Panc1 (cell line): ENCODE measurements around the gene RNF186. TPM values are rescaled to one million over a fixed set of nuclear protein-coding genes. Genes with fewer than 3 reads are reported as not detected.

ENCODE experiments used
- ATAC-seq: fragments of 200-7000 bp; cut with Tn5 transposase; 2 replicates; pipeline ENCODE4 v1.9.1; 2020; ENCODE audit warnings: mild to moderate bottlenecking, moderate library complexity
- Bru-seq: library from RNA; stranded (reverse); fragments of 400-500 nt; gene quantifications from one replicate; lab custom pipeline; 2021; lab: Mats Ljungman, UMichigan
- BruChase-seq, 2 experiments: library from RNA; stranded (reverse); fragments of 400-500 nt; gene quantifications; one replicate each; lab custom pipeline; 2021; lab: Mats Ljungman, UMichigan
- BruUV-seq: library from RNA; stranded (reverse); fragments of 400-500 nt; replicated peaks from 2 replicates; lab custom pipeline; 2021; lab: Mats Ljungman, UMichigan
- CTCF ChIA-PET: fragments of 300-600 bp; sonication (Branson Sonifier 250); formaldehyde crosslinking; loops from one replicate; lab custom pipeline; 2022; ENCODE audit warnings: antibody characterized with exemption; lab: Charles Lee
- POLR2A ChIA-PET: fragments of 300-600 bp; sonication (Branson Sonifier 250); formaldehyde crosslinking; loops from one replicate; lab custom pipeline; 2022; ENCODE audit warnings: antibody characterized with exemption; lab: Charles Lee
- DNase-seq: peaks from one replicate; pipeline ENCODE4 v3.0.0-alpha.2; 2010; ENCODE audit warnings: low read depth, low spot score
- H3K27ac ChIP-seq: 2 replicates; pipeline ENCODE4 v1.5.1; 2011; ENCODE audit warnings: mild to moderate bottlenecking, low read length, inconsistent platforms
- H3K27me3 ChIP-seq: fragments of 200-500 bp; sonication (Bioruptor generic); 2 replicates; pipeline ENCODE4 v1.6.0; 2014; ENCODE audit warnings: low read length, inconsistent platforms; ENCODE audit not compliant: control insufficient read depth, insufficient read depth
- H3K36me3 ChIP-seq: fragments of 200-500 bp; sonication (Bioruptor generic); 2 replicates; pipeline ENCODE4 v1.5.1; 2014; ENCODE audit warnings: inconsistent platforms, mild to moderate bottlenecking, low read length, moderate library complexity; ENCODE audit not compliant: control insufficient read depth, insufficient read depth
- H3K4me1 ChIP-seq: 2 replicates; pipeline ENCODE4 v1.5.1; 2011; ENCODE audit warnings: inconsistent platforms, mild to moderate bottlenecking, low read length, moderate library complexity; ENCODE audit not compliant: control insufficient read depth, insufficient read depth
- H3K4me3 ChIP-seq, 2 experiments: 2 replicates each; pipeline ENCODE4 v1.5.1; 2011 to 2012; ENCODE audit warnings: low read depth in 2 of 2, low read length in 2 of 2, mild to moderate bottlenecking in 2 of 2, inconsistent platforms in 1 of 2, moderate library complexity in 1 of 2
- H3K9me3 ChIP-seq: fragments of 200-500 bp; sonication (Bioruptor generic); 2 replicates; pipeline ENCODE4 v1.5.1; 2014; ENCODE audit warnings: low read depth, mild to moderate bottlenecking, inconsistent platforms, low read length, moderate library complexity; ENCODE audit not compliant: control insufficient read depth, insufficient read depth
- CTCF ChIP-seq: fragments of 450-650 bp; IDR thresholded peaks from 2 replicates; pipeline ENCODE4 v1.5.1; 2017; ENCODE audit warnings: mild to moderate bottlenecking
- POLR2AphosphoS5 ChIP-seq: IDR thresholded peaks from 2 replicates; pipeline ENCODE4 v1.6.1; 2012; ENCODE audit warnings: mild to moderate bottlenecking, low read depth, low read length, moderate library complexity
- REST ChIP-seq, 2 experiments: IDR thresholded peaks; 2 replicates each; pipeline ENCODE4 v1.6.1; 2011 to 2012; ENCODE audit warnings: low read depth in 2 of 2, control low read depth in 1 of 2, low read length in 1 of 2, mild to moderate bottlenecking in 1 of 2, moderate library complexity in 1 of 2; ENCODE audit not compliant: insufficient read depth in 1 of 2
- SIN3A ChIP-seq: IDR thresholded peaks from 2 replicates; pipeline ENCODE4 v1.6.1; 2012; ENCODE audit warnings: low read depth, mild to moderate bottlenecking, low read length, moderate library complexity, borderline replicate concordance; ENCODE audit not compliant: insufficient read depth
- TCF7L2 ChIP-seq: IDR thresholded peaks from 2 replicates; pipeline ENCODE4 v1.6.1; 2011; ENCODE audit warnings: mild to moderate bottlenecking, low read depth, low read length, inconsistent platforms
- in situ Hi-C: cut with HindIII; loops from 2 replicates; pipeline ENCODE4 v1.10.0; 2016; ENCODE audit warnings: low sequenced_read_pairs, low pct_unique_long_range_greater_than_20kb
- intact Hi-C: fragments of 100-400 bp; cut with micrococcal nuclease; formaldehyde crosslinking; loops from one replicate; pipeline ENCODE4 v1.10.0; 2022; ENCODE audit not compliant: unreplicated experiment
- long read RNA-seq: library from polyadenylated mRNA; unstranded; transcript quantifications from one replicate; pipeline ENCODE4 v2.0.0, GENCODE V29; 2021; ENCODE audit not compliant: unreplicated experiment
- polyA plus RNA-seq: library from polyadenylated mRNA; unstranded; fragments of >200 nt; gene quantifications from one replicate; pipeline ENCODE4 v1.2.1, GENCODE V29; 2012; ENCODE audit warnings: missing spikeins; ENCODE audit not compliant: insufficient read length
- total RNA-seq: library from RNA; stranded (reverse); gene quantifications from one replicate; pipeline ENCODE4 v1.2.1, GENCODE V29; 2021; ENCODE audit not compliant: unreplicated experiment

The RNF186 gene
- not detected for total RNA-seq
- polyA plus RNA-seq: not detected
- Bru-seq, nascent RNA: not detected
- not detected for BruChase-seq, experiment 1, labeled RNA remaining after a 2-hour chase
- not detected for BruChase-seq, experiment 2, labeled RNA remaining after a 6-hour chase
- long read RNA-seq: 0 reads

GRCh38 chr1:19814681-19815503 lies at the start of gene RNF186:
TSS of gene RNF186 (minus strand) at chr1:19815283. CDS start at chr1:19815101, 182 bp downstream.
- no peaks in the 10 kb centered on the region for H3K27me3 ChIP-seq
- no peak for TF ChIP-seq TCF7L2
- no peak for TF ChIP-seq CTCF
- no peak for TF ChIP-seq SIN3A
- no peak for TF ChIP-seq REST (IDR thresholded peaks at IDR 0.05; ENCODE audit: insufficient read depth in 1 of 2, low read depth in 2 of 2, low read length in 1 of 2)
- no peak for TF ChIP-seq POLR2AphosphoS5
- no peak within 1 kb of the TSS for H3K4me3 ChIP-seq
- no peak within 1 kb of the TSS for H3K27ac ChIP-seq
- no peaks in the 10 kb centered on the region for H3K9me3 ChIP-seq
- in situ Hi-C loops: no loop called here
- intact Hi-C loops: no loop called here
- ChIA-PET POLR2A (no interaction called here), CTCF (no interaction called here)
- DNase-seq (no peak), ATAC-seq (no peak)
- no peaks in the 10 kb centered on the region for H3K36me3 ChIP-seq
- no TSS peak for BruUV-seq
- no peaks in the 10 kb centered on the region for H3K4me1 ChIP-seq

- ATAC-seq (no peak), DNase-seq (no peak)
- in situ Hi-C loops: no loop called here
- no peak overlapping the region for H3K4me3 ChIP-seq
- H3K4me1 ChIP-seq: no peaks in the 10 kb centered on the region
- peaks cover 3% of the 10 kb centered on the region; the same call in 1 of the 2 replicates for H3K9me3 ChIP-seq
- no peak overlapping the region for H3K27ac ChIP-seq
- ChIA-PET CTCF (no interaction called here), POLR2A (no interaction called here)
- TF ChIP-seq CTCF (no peak), TCF7L2 (no peak), POLR2AphosphoS5 (no peak), REST (IDR thresholded peaks at IDR 0.05; ENCODE audit: insufficient read depth in 1 of 2, low read depth in 2 of 2, low read length in 1 of 2) (no peak), SIN3A (no peak)
- intact Hi-C loops: no loop called here
- H3K27me3 ChIP-seq: peaks cover 4% of the 10 kb centered on the region; the same call in 1 of the 2 replicates
- no TSS peak for BruUV-seq
- H3K36me3 ChIP-seq: no peaks in the 10 kb centered on the region
Measured at GRCh38 chr1:19864570-19865160, 49.6 kb upstream of the RNF186 start.
